ENCODE measurements around the gene BRPF1. TPM values are rescaled to one million over a fixed set of nuclear protein-coding genes. Genes with fewer than 3 reads are reported as not detected.

BRPF1 gene
- polyA plus RNA-seq, 1 of the 3 experiments (the other 2 are of a cell fraction) = 13.0 TPM

DNA sequence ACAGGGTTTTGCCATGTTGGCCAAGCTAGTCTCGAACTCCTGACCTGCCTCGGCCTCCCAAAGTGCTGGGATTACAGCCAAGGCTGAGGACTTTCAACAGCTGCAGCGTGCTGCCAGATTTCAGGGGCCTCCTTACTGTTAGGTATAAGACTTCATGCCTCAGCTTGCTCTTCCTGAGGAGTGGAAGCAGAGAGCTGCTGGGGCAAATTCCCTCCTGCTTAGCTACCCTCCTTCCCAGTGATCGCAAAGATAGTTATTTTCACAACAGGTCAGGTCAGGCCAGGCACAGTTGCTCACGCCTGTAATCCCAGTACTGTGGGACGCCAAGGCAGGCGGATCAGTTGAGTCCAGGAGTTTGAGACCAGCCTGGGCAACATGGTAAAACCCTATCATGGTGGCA is 30.5 kb upstream of the BRPF1 start:
- no peaks in the 10 kb centered on the region for H3K27me3 ChIP-seq (ENCODE audit: insufficient read depth)
- CTCF ChIA-PET = no interaction called here
- no peak overlapping the region for H2AFZ ChIP-seq (ENCODE audit: low read depth)
- no peaks in the 10 kb centered on the region for H3F3A ChIP-seq (replicated peaks; ENCODE audit: insufficient read depth)
- DNase-seq = no peak
- no peak overlapping the region for H3K27ac ChIP-seq (ENCODE audit: low read depth in 2 of 2, low read length in 1 of 2)
- no peak overlapping the region for H3K4me2 ChIP-seq
- no peaks in the 10 kb centered on the region for H4K20me1 ChIP-seq (ENCODE audit: insufficient read depth)
- H3K9me2 ChIP-seq = no peaks in the 10 kb centered on the region
- H3K4me3 ChIP-seq (ENCODE audit: low read depth in 2 of 2, low read length in 1 of 2) = no peak overlapping the region
- no peaks in the 10 kb centered on the region for H3K79me2 ChIP-seq (ENCODE audit: insufficient read depth)
- H3K36me3 ChIP-seq (replicated peaks in 1 of 2; ENCODE audit: control insufficient read depth in 1 of 2, insufficient read depth in 2 of 2, low read length in 1 of 2) = peaks cover 0 to 23% of the 10 kb centered on the region in 2 experiments
- POLR2A ChIA-PET = no interaction called here
- H3K4me1 ChIP-seq (ENCODE audit: control insufficient read depth in 1 of 2, insufficient read depth in 2 of 2, low read depth in 1 of 2, low read length in 1 of 2) = peaks cover 0 to 13% of the 10 kb centered on the region in 2 experiments; a peak in 1 of 4 replicates
- TF ChIP-seq, protein P1, sequence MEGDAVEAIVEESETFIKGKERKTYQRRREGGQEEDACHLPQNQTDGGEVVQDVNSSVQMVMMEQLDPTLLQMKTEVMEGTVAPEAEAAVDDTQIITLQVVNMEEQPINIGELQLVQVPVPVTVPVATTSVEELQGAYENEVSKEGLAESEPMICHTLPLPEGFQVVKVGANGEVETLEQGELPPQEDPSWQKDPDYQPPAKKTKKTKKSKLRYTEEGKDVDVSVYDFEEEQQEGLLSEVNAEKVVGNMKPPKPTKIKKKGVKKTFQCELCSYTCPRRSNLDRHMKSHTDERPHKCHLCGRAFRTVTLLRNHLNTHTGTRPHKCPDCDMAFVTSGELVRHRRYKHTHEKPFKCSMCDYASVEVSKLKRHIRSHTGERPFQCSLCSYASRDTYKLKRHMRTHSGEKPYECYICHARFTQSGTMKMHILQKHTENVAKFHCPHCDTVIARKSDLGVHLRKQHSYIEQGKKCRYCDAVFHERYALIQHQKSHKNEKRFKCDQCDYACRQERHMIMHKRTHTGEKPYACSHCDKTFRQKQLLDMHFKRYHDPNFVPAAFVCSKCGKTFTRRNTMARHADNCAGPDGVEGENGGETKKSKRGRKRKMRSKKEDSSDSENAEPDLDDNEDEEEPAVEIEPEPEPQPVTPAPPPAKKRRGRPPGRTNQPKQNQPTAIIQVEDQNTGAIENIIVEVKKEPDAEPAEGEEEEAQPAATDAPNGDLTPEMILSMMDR (IDR thresholded peaks at IDR 0.05) = no peak
- TF ChIP-seq RCOR1 (IDR thresholded peaks at IDR 0.05; ENCODE audit: low read length) = no peak
- TF ChIP-seq, protein P2, sequence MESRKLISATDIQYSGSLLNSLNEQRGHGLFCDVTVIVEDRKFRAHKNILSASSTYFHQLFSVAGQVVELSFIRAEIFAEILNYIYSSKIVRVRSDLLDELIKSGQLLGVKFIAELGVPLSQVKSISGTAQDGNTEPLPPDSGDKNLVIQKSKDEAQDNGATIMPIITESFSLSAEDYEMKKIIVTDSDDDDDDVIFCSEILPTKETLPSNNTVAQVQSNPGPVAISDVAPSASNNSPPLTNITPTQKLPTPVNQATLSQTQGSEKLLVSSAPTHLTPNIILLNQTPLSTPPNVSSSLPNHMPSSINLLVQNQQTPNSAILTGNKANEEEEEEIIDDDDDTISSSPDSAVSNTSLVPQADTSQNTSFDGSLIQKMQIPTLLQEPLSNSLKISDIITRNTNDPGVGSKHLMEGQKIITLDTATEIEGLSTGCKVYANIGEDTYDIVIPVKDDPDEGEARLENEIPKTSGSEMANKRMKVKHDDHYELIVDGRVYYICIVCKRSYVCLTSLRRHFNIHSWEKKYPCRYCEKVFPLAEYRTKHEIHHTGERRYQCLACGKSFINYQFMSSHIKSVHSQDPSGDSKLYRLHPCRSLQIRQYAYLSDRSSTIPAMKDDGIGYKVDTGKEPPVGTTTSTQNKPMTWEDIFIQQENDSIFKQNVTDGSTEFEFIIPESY (IDR thresholded peaks at IDR 0.05; ENCODE audit: borderline replicate concordance, low read depth) = no peak
- TF ChIP-seq, protein P3, sequence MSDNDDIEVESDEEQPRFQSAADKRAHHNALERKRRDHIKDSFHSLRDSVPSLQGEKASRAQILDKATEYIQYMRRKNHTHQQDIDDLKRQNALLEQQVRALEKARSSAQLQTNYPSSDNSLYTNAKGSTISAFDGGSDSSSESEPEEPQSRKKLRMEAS (IDR thresholded peaks at IDR 0.05; ENCODE audit: low read depth) = no peak
- no peak for TF ChIP-seq NFIC (IDR thresholded peaks at IDR 0.05; ENCODE audit: borderline replicate concordance)
- TF ChIP-seq RXRA (IDR thresholded peaks at IDR 0.05; ENCODE audit: borderline replicate concordance, low read depth) = no peak
- no peak for TF ChIP-seq ELF1 (IDR thresholded peaks at IDR 0.05)
- no peak for TF ChIP-seq EP300 (IDR thresholded peaks at IDR 0.05; ENCODE audit: borderline replicate concordance in 1 of 2, low read depth in 1 of 2, low read length in 1 of 2)
- no peak overlapping the region for H3K9ac ChIP-seq
- 91% methylated on average over 5 of the region's 7 CpGs for WGBS (ENCODE audit: low lambda C conversion rate)
- no peaks in the 10 kb centered on the region for H3K9me3 ChIP-seq

DNA sequence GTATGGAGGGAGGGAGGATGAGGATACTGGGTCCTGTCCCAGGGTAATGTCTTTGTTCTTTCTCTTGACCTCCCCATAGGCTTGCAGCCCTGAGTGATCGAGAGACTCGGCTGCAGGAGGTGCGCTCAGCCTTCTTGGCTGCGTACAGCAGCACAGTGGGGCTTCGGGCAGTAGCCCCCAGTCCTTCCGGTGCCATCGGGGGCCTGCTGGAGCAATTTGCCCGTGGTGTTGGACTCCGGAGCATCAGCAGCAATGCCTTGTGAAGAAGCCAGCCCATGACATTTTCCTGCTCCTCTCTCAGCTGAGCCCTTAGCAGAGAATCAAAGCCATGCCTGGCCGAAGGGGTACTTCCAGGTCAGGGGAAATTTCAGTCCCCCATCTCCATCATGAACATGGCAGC is 29.8 kb upstream of the BRPF1 start:
- Histone ChIP-seq H3K9me2 (no peaks in the 10 kb centered on the region), H3K9ac (no peak overlapping the region), H4K20me1 (ENCODE audit: insufficient read depth) (no peaks in the 10 kb centered on the region), H3K27ac (ENCODE audit: low read depth in 2 of 2, low read length in 1 of 2) (no peak overlapping the region), H3K36me3 (replicated peaks in 1 of 2; ENCODE audit: control insufficient read depth in 1 of 2, insufficient read depth in 2 of 2, low read length in 1 of 2) (peaks cover 0 to 23% of the 10 kb centered on the region in 2 experiments), H2AFZ (ENCODE audit: low read depth) (no peak overlapping the region), H3K4me1 (ENCODE audit: control insufficient read depth in 1 of 2, insufficient read depth in 2 of 2, low read depth in 1 of 2, low read length in 1 of 2) (peaks cover 0 to 13% of the 10 kb centered on the region in 2 experiments; a peak in 1 of 4 replicates), H3F3A (replicated peaks; ENCODE audit: insufficient read depth) (no peaks in the 10 kb centered on the region), H3K4me2 (no peak overlapping the region), H3K9me3 (no peaks in the 10 kb centered on the region), H3K79me2 (ENCODE audit: insufficient read depth) (no peaks in the 10 kb centered on the region), H3K4me3 (ENCODE audit: low read depth in 2 of 2, low read length in 1 of 2) (no peak overlapping the region), H3K27me3 (ENCODE audit: insufficient read depth) (no peaks in the 10 kb centered on the region)
- no peak for DNase-seq
- ChIA-PET POLR2A (interaction anchor here (0.6 kb wide), 1 partner anchor 13 kb away, joined by 3 read pairs; no protein-coding TSS in a partner anchor), CTCF (interaction anchor here (1.1 kb wide), 1 partner anchor 199 kb away, joined by 3 read pairs; no protein-coding TSS in a partner anchor)
- 92% methylated on average over 7 of the region's 10 CpGs for WGBS (ENCODE audit: low lambda C conversion rate)
- TF ChIP-seq FOSL2 (IDR thresholded peaks at IDR 0.05; ENCODE audit: borderline replicate concordance, low read depth) (no peak), MEF2A (IDR thresholded peaks at IDR 0.05; ENCODE audit: borderline replicate concordance, low read depth) (no peak), TAF1 (IDR thresholded peaks at IDR 0.05; ENCODE audit: borderline replicate concordance, low read depth, low read length) (no peak), MXI1 (IDR thresholded peaks at IDR 0.05; ENCODE audit: low read depth, low read length) (no peak), RAD21 (IDR thresholded peaks at IDR 0.05; ENCODE audit: low read length) (no peak), EZH2phosphoT487 (IDR thresholded peaks at IDR 0.05; ENCODE audit: borderline replicate concordance, low read depth) (no peak), SIN3A (IDR thresholded peaks at IDR 0.05; ENCODE audit: borderline replicate concordance, low read depth, low read length) (no peak), EP300 (IDR thresholded peaks at IDR 0.05; ENCODE audit: borderline replicate concordance in 1 of 2, low read depth in 1 of 2, low read length in 1 of 2) (no peak), NFIC (IDR thresholded peaks at IDR 0.05; ENCODE audit: borderline replicate concordance) (no peak), CHD2 (IDR thresholded peaks at IDR 0.05; ENCODE audit: low read length, partially characterized antibody) (no peak), RFX5 (IDR thresholded peaks at IDR 0.05; ENCODE audit: low read length) (no peak), GABPA (IDR thresholded peaks at IDR 0.05; ENCODE audit: low read depth) (no peak)
- TF ChIP-seq, protein P4, sequence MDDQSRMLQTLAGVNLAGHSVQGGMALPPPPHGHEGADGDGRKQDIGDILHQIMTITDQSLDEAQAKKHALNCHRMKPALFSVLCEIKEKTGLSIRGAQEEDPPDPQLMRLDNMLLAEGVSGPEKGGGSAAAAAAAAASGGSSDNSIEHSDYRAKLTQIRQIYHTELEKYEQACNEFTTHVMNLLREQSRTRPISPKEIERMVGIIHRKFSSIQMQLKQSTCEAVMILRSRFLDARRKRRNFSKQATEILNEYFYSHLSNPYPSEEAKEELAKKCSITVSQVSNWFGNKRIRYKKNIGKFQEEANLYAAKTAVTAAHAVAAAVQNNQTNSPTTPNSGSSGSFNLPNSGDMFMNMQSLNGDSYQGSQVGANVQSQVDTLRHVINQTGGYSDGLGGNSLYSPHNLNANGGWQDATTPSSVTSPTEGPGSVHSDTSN (IDR thresholded peaks at IDR 0.05) = no peak
- TF ChIP-seq, protein P2 (IDR thresholded peaks at IDR 0.05; ENCODE audit: borderline replicate concordance, low read depth) = no peak
- TF ChIP-seq, protein P5, sequence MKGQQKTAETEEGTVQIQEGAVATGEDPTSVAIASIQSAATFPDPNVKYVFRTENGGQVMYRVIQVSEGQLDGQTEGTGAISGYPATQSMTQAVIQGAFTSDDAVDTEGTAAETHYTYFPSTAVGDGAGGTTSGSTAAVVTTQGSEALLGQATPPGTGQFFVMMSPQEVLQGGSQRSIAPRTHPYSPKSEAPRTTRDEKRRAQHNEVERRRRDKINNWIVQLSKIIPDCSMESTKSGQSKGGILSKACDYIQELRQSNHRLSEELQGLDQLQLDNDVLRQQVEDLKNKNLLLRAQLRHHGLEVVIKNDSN (IDR thresholded peaks at IDR 0.05; ENCODE audit: borderline replicate concordance, low read depth) = no peak
